ENCODE results near the gene MCCD1.
"Not testable (repeated sequence)": the region's sequence is repeated elsewhere in the genome, so short reads cannot be mapped to it uniquely, and the experiment has no call there.

The MCCD1 gene

GRCh38 chr6:31528821-31529328 is at the start of gene MCCD1:
TSS of gene MCCD1 (plus strand) at chr6:31528962. CDS start at chr6:31529015, 53 bp downstream.
- no peak for DNase-seq

- no peak for DNase-seq
Observed at GRCh38 chr6:31479151-31479932, 49.4 kb upstream of the MCCD1 start.

- DNase-seq, result no peak
Observed at GRCh38 chr6:31479933-31480535, 48.7 kb upstream of the MCCD1 start.

- no peak for DNase-seq
Observed at GRCh38 chr6:31480574-31480973, 48.2 kb upstream of the MCCD1 start.

GRCh38 chr6:31483392-31483791 is 45.4 kb upstream of the MCCD1 start:
- DNase-seq, result no peak

GRCh38 chr6:31485055-31485454 is 43.7 kb upstream of the MCCD1 start:
- no peak for DNase-seq

GRCh38 chr6:31486065-31486837 is 42.5 kb upstream of the MCCD1 start:
- DNase-seq, result not testable (repeated sequence)

GRCh38 chr6:31487674-31488073 is 41.1 kb upstream of the MCCD1 start:
- DNase-seq, result not testable (repeated sequence)

- no peak for DNase-seq
Observed at GRCh38 chr6:31489086-31489485, 39.7 kb upstream of the MCCD1 start.

- no peak for DNase-seq
Observed at GRCh38 chr6:31490115-31490873, 38.5 kb upstream of the MCCD1 start.

- not testable (repeated sequence) for DNase-seq
Observed at GRCh38 chr6:31493550-31493874, 35.2 kb upstream of the MCCD1 start.

- DNase-seq, result peak; percentile 83
Observed at GRCh38 chr6:31493875-31494694, 34.7 kb upstream of the MCCD1 start.

GRCh38 chr6:31495580-31495979 is 33.2 kb upstream of the MCCD1 start:
- DNase-seq, result no peak

- not testable (repeated sequence) for DNase-seq
Observed at GRCh38 chr6:31496826-31497225, 31.9 kb upstream of the MCCD1 start.

GRCh38 chr6:31497531-31498476 is 31.0 kb upstream of the MCCD1 start, which contains the start of gene MICB:
TSS of gene MICB (plus strand) at chr6:31498145. CDS start at chr6:31498194, 49 bp downstream.
- peak; percentile 90 for DNase-seq

- DNase-seq, result no peak
Observed at GRCh38 chr6:31498748-31499147, 30.0 kb upstream of the MCCD1 start.

- DNase-seq, result not testable (repeated sequence)
Observed at GRCh38 chr6:31499648-31500047, 29.1 kb upstream of the MCCD1 start.

GRCh38 chr6:31502586-31502985 is 26.2 kb upstream of the MCCD1 start:
- no peak for DNase-seq

- DNase-seq, result not testable (repeated sequence)
Observed at GRCh38 chr6:31509036-31509435, 19.7 kb upstream of the MCCD1 start.

GRCh38 chr6:31510007-31510406 is 18.8 kb upstream of the MCCD1 start:
- no peak for DNase-seq
